Cardiac septum (tissue), 1 donor: ENCODE results near the gene OR12D3. TPM values are rescaled to one million over a fixed set of nuclear protein-coding genes. Genes with fewer than 3 reads are reported as not detected.
"Not testable (repeated sequence)": the region's sequence is repeated elsewhere in the genome, so short reads cannot be mapped to it uniquely, and the experiment has no call there.

Experiments
- DNase-seq: peaks from one replicate; pipeline ENCODE4 v3.0.0-alpha.2; 2020; ENCODE audit warnings: low spot score
- intact Hi-C: fragments of 100-400 bp; cut with DNase I; formaldehyde crosslinking; loops from one replicate; pipeline ENCODE4 v1.14.0; 2022
- long read RNA-seq: library from polyadenylated mRNA; unstranded; transcript quantifications from one replicate; pipeline ENCODE4 v2.0.0, GENCODE V29; 2021
- total RNA-seq: library from RNA; stranded (reverse); fragmentation: NEBNext Ultra II Directional; extraction: Animal tissue kit (Norgen Biotek cat#: 25700); gene quantifications from one replicate; pipeline ENCODE4 v1.2.1, GENCODE V29; 2021
- donor health status: DM: no; HTN: no; CAD: no.

The OR12D3 gene, protein sequence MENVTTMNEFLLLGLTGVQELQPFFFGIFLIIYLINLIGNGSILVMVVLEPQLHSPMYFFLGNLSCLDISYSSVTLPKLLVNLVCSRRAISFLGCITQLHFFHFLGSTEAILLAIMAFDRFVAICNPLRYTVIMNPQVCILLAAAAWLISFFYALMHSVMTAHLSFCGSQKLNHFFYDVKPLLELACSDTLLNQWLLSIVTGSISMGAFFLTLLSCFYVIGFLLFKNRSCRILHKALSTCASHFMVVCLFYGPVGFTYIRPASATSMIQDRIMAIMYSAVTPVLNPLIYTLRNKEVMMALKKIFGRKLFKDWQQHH
- not detected for total RNA-seq
- long read RNA-seq, result 0 reads

GRCh38 chr6:29375191-29375590, at the start of gene OR12D3:
TSS of gene OR12D3 (minus strand) at chr6:29375291. CDS start at chr6:29375287, 4 bp downstream.
- no peak for DNase-seq
- intact Hi-C loops, result no loop called here

DNA sequence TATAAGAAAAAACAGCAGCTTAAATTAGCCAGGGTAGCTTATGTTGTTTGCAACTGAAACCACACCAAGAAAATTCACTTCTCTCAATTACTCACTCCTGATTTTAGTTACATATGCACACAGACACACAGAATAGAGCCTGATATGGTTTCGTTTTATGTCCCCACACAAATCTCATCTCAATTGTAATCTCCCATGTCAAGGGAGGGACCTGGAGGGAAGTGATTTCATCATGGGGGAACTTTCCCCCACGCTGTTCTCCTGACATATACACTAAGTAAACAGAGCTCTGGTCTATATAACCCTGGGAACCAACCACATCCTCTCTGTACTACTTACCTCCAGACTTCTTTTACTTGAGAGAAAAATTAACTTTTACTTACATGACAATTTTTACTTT, 49.5 kb upstream of the OR12D3 start:
- no peak for DNase-seq
- intact Hi-C loops, result no loop called here

DNA sequence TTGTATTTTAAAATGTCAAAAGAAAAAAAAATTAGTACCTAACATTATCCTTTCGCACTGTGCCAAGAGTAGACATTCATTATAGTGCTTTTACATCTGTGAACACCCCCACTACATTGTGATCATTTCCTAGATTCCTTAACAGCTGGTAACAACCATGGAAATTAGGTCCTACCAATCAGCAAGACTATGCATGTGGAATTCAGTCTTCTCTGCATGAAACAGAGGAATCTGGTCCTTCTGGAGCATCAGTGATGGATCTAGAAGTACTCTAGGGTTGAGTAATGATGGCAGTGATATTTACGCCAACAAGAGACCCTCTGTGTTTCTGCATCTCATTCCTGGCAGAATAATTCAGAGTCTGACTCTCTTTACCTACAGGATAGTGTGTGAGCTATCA, 49.1 kb upstream of the OR12D3 start:
- no peak for DNase-seq
- intact Hi-C loops, result no loop called here

DNA sequence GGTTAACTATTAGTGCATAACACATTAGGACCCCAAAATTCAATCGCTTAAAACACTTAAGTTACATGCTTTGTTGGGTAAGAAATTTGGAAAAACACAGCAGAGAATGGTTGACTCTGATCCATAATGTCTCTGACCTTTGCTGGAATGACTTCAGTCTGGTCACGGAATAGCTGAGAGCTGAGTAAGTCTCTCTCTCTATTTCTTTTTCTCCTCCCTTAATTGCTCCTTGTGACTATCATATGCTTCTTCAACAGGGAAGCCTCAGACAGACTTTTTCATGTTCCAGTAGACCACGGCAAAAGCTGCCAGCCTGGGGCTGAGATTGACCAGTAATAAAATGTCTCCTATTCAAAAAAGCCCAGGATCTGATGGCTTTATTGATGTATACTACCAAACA, 44.4 kb upstream of the OR12D3 start:
- intact Hi-C loops, result no loop called here
- DNase-seq, result no peak

DNA sequence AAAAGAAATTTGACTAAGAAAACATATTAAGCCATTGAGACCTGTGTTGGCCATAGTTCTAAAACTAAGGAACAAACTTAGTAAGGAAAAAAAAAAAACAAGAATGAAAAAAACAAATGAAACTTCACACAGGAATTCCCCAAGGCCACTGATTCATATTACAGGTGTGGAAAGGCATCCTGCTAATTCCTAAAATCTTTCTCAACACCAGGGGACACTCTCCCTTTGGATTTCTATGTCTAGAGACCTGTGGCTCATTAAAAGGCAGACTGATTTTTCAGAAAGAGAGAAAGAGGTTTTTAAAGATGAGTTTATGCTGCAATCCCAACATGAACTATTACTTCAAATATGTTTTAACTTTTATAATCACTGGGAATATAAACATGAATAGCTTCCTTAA, 39.5 kb upstream of the OR12D3 start, which contains the start of gene OR12D1:
TSS of gene OR12D1 (plus strand) at position 341 of the 400 bp plus-strand sequence.
- intact Hi-C loops, result no loop called here
- DNase-seq, result no peak

GRCh38 chr6:29403801-29404200, 28.7 kb upstream of the OR12D3 start:
- intact Hi-C loops, result no loop called here
- DNase-seq, result no peak

- intact Hi-C loops, result no loop called here
These were observed 24.4 kb upstream of the OR12D3 start for GRCh38 chr6:29399525-29399924.

GRCh38 chr6:29395331-29395730, 20.2 kb upstream of the OR12D3 start, which contains the start of gene OR12D2:
TSS of gene OR12D2 (plus strand) at chr6:29395631. CDS start at chr6:29396700, 1,069 bp downstream.
- DNase-seq, result no peak
- intact Hi-C loops, result no loop called here

More at GRCh38 chr6:29399525-29399924, 24.4 kb upstream of the OR12D3 start:
- DNase-seq, result no peak

DNA sequence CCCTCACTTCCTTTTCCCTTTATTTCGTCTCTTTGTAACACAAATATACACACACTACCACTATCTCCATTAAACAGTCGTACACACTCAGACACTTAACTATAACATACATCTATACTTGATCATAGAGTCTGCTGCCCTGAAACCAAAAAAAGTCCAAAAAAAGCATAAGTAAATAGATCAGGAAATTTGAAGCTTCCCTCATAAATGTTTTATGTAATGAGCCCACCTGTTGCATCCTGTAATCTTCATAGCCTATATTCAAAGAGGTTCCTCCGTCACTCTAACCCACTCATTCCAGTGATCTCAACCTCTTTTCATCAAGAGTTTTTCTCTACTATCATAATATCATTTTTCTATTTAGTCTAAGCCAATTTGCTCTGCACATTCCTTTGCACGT, 13.4 kb upstream of the OR12D3 start:
- DNase-seq, result no peak
- intact Hi-C loops, result no loop called here

DNA sequence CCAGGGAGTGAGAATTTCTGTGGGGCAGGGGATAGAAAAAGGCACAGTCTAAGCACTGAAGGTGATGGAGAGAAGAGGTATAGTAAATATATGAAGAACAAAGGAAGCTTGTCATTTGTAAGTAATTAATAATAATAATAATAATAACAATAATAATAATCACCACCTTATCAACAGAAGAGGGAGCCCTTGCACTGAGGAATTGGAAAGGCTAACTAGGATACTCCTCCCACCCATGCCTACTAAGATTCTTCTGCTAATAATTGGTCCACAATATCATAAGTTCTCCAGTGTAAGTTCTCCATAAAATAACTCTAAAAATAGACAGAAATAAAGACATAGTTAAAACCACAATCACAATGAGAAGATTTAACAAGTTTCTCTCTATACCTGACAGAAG, 912 bp upstream of the OR12D3 start:
- intact Hi-C loops, result no loop called here

GRCh38 chr6:29368765-29369164, 6.3 kb downstream of the OR12D3 start, which contains the start of gene OR5V1:
TSS of gene OR5V1 (minus strand) at chr6:29368865. CDS start at chr6:29356195, 12,670 bp downstream.
- intact Hi-C loops, result no loop called here
- no peak for DNase-seq

More for the DNA sequence above, 912 bp upstream of the OR12D3 start:
- no peak for DNase-seq

GRCh38 chr6:29355603-29356002, 19.5 kb downstream of the OR12D3 start:
- intact Hi-C loops, result no loop called here
- DNase-seq, result no peak

DNA sequence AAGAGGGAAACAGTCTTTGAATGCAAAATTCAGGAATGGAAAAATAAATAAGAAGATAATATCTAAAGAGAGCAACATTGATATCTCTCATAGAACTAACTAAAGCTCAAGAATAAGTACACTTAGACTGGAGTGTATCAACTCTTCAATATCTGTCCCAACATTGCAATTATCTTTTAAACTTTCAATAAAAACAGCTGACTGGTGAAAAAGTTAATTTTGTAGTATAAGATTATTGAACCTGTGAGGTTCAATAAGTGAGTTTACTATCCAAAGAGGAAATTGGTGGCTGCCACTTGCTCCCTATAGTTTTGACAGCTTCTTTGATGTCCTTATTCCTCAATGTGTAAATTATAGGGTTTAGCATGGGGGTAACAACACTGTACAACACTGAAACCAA, 20.1 kb downstream of the OR12D3 start:
- no peak for DNase-seq
- intact Hi-C loops, result no loop called here

GRCh38 chr6:29349348-29349747, 25.7 kb downstream of the OR12D3 start:
- DNase-seq, intact Hi-C loops: not testable (repeated sequence)

- intact Hi-C loops, result no loop called here
- no peak for DNase-seq
These were observed 29.7 kb downstream of the OR12D3 start for GRCh38 chr6:29345380-29345779.

- intact Hi-C loops, result no loop called here
- no peak for DNase-seq
These were observed 38.8 kb downstream of the OR12D3 start for GRCh38 chr6:29336269-29336668.

DNA sequence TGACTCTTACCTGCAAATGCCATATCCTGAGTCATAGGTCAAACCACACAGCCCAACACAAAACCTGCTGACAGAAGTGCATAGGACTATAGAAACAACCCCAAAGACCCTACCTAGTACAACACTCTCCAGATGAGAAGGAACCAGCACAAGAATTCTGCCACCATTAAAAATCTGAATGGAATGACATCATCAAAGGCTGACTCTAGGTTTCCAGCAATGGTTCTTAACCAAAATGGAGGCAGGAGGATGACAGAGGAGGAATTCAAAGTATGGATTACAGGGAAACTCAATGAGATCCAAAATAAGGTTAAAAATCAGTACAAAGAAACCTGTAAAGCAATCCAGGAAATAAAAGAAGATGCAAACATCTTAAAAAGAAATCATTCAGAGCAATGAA, 42.4 kb downstream of the OR12D3 start:
- intact Hi-C loops, result no loop called here
- DNase-seq, result no peak

GRCh38 chr6:29325777-29326176, 49.3 kb downstream of the OR12D3 start:
- no peak for DNase-seq
- intact Hi-C loops, result no loop called here
